ENCODE measurements around the gene PYGM.

GRCh38 chr11:64765851-64766665, 6.3 kb upstream of the PYGM start:
- TF ChIP-seq EZH2 (IDR thresholded peaks at IDR 0.05; ENCODE audit: borderline replicate concordance, low read depth, low read length, severe bottlenecking) (no peak), POLR2A (IDR thresholded peaks at IDR 0.05; ENCODE audit: low read depth, low read length) (no peak), MAX (IDR thresholded peaks at IDR 0.05; ENCODE audit: insufficient read depth, insufficient read length) (no peak), POLR2AphosphoS5 (IDR thresholded peaks at IDR 0.05; ENCODE audit: insufficient read depth, low read depth, low read length) (no peak)
- TF ChIP-seq, protein P1, sequence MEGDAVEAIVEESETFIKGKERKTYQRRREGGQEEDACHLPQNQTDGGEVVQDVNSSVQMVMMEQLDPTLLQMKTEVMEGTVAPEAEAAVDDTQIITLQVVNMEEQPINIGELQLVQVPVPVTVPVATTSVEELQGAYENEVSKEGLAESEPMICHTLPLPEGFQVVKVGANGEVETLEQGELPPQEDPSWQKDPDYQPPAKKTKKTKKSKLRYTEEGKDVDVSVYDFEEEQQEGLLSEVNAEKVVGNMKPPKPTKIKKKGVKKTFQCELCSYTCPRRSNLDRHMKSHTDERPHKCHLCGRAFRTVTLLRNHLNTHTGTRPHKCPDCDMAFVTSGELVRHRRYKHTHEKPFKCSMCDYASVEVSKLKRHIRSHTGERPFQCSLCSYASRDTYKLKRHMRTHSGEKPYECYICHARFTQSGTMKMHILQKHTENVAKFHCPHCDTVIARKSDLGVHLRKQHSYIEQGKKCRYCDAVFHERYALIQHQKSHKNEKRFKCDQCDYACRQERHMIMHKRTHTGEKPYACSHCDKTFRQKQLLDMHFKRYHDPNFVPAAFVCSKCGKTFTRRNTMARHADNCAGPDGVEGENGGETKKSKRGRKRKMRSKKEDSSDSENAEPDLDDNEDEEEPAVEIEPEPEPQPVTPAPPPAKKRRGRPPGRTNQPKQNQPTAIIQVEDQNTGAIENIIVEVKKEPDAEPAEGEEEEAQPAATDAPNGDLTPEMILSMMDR (IDR thresholded peaks at IDR 0.05; ENCODE audit: extremely low read depth in 1 of 2, insufficient read depth in 1 of 2, low read depth in 1 of 2, low read length in 2 of 2): no peak

Data from endothelial cell of umbilical vein (primary cell).